Kidney capillary endothelial cell (primary cell): Measurements from ENCODE around the gene OR9Q2.
"Not testable (repeated sequence)": the region's sequence is repeated elsewhere in the genome, so short reads cannot be mapped to it uniquely, and the experiment has no call there.

Experiments used
- DNase-seq: peaks from one replicate; pipeline ENCODE4 v3.0.0-alpha.2; 2018; ENCODE audit warnings: low spot score

Gene OR9Q2, protein sequence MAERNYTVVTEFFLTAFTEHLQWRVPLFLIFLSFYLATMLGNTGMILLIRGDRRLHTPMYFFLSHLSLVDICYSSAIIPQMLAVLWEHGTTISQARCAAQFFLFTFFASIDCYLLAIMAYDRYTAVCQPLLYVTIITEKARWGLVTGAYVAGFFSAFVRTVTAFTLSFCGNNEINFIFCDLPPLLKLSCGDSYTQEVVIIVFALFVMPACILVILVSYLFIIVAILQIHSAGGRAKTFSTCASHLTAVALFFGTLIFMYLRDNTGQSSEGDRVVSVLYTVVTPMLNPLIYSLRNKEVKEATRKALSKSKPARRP

DNA sequence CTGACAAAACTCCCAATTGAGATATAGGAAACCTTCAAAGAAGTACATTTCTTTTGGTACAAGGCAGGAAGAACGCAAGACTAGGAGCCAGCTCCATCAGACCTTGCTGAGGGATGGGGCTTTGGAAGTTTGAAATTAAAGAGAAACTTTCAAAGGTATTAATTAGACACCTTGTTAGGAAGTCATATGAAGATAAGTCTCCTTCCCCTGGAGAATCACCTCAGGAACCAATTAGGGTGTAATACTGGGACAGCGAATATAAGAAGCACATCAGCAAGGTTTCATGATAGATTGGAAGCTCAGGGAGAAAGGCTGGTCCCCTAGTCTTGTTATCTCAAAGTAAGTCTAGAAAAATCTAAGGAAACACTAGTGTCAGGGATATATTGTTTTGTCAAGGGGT is at the start of gene OR9Q2:
Gene OR9Q2 (plus strand): TSS at position 301 of the 400 bp plus-strand sequence. CDS start 1,421 bp downstream, outside the sequence.
- DNase-seq, result no peak

DNA sequence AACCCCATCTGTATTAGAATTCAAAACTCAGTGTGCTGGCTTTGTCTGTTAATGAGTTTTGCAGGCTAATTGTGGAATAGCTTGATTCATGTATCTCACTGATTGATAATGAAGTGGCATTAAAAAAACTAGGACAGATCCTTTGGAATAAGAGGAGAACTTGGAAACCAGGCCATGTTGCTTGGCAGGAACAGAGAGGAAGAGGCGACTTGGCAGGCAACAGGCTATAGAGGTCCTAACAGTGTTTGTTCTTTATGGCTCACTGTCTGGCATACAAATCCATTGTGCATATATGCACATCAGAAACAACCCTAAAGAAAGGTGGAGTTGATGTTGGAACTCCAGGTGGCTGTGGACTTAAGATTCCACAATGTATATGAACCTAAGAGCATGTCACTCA is 46.1 kb upstream of the OR9Q2 start:
- DNase-seq, result no peak

DNA sequence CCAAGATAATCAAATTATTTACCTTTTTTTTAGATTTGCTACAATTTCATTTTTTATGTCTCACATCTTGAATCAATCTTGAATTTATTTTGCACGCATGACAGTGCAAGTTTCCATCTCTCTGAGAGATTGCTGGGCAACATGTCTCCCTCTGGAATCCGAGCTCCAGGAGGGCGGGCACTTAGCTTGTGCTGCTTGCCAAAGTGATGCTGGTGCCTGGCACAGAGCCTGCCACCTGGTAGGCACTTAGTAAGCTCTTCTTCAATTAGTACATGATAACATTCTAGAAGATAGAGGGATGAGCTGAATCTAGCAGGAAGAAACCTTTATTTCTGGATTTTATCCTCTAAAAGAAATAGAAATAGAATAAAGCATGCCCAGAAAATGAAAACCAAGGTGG is 36.1 kb upstream of the OR9Q2 start:
- no peak for DNase-seq

DNA sequence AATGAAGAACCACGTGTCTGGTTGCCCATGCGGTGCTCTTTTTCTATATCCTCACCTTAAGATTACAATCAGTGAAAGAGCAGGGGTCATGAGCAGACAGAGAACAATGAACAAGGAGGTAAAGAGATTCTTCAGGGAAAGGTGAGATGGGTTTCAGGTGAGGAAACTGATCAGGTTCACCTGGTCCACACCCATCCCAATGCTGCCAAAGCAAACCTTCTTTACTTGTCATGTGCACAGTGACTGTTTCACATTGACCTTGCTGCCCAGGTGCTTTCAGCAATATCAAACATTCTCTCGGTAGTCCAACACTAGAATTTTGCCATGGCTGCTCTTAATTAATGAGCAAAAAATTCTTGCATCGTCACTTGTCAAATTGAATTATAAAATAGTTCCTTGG is 24.5 kb upstream of the OR9Q2 start:
- no peak for DNase-seq

DNA sequence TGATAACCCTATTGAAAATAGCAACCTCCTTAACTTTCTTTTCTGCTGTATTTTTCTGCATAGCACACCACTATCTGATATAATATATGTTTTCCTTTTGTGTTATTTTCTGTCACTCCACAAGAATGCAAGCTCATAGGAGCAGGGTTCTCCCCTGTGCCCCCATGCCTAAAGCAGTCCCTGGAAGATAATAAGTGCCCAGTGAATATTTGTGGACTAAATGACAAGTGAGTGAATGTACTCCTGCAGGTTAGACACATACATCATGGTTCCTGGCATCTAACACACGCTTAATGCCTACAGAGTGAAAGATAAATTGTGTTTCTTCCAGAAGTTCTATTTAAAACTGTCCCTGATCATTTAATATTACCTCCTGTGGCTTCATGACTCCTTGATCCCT is 23.9 kb upstream of the OR9Q2 start:
- DNase-seq, result no peak

DNA sequence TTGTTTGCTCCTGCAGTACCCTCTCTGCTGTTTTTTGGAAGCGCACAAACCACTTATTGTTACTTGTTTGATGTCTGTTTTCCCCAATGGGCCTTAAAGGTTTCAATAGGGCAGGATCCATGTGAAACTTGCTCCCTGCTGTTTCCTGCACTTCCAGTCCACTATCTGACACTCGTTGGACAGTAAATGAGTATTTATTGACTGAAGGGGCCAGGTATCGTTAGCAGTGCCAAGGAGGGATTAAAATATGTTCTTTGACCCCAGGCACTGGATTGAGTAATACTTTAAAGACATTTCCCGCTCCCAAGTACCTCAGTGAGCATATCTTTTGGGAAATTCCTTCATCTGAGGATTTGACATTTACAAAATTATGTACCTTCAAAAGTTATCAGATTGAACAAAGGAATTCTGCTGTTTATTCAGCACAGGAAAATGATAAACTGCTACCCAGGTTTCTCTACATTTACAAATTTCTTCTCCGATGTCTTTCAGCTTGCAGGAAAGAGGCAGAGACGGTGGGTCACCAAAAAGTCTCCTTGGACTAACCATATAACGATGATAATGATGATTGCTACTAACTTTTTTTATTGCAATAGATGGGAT is 23.3 kb upstream of the OR9Q2 start:
- no peak for DNase-seq

DNA sequence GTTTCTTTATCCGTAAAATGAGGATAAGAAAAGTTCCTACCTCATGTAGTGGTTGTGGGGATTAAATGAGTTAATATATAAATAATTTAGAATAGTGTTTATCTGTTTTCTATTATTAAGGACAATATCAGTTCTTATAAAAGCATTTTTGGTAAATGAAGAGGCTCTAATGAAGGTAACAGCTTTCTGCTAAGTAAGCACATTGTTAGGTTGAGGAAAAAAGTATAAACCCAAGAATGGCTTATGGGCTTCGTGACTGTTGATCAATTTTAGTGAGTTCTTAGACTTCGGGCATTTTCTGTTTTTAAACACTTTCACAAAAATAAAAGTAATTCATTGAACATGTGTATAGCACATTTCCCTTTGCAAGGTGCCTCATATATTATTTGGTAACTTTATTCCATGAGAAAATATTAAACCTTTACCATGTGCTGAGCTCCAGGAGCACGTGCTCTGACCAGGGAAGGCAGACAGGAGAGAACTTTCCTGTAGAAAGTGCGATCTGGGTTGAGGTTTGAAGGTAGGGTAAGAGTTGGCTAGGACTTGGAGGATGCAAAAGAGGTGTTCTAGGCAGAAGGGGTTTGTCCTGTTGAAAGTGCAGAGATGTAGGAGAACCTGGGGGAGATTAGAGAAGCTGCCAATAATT is 11.3 kb upstream of the OR9Q2 start:
- no peak for DNase-seq

DNA sequence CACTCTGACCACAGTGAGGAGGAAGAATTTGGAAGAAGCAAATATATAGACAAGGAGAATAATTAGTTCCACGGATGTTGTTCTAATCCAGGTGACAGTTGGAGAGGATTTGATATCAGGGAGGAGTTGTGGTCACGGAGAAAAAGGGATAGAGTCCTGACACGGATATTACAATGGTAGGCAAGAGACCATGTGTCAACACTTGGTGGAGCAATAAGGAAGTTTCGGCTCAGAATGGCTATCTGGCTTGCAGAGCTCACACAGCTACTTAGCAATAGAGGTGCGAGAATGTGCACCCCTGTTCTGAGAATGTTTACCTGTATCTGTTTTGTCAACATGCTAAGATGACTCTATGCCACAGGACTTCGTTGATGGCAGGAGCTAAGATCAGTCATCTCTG is 10.4 kb upstream of the OR9Q2 start:
- no peak for DNase-seq

DNA sequence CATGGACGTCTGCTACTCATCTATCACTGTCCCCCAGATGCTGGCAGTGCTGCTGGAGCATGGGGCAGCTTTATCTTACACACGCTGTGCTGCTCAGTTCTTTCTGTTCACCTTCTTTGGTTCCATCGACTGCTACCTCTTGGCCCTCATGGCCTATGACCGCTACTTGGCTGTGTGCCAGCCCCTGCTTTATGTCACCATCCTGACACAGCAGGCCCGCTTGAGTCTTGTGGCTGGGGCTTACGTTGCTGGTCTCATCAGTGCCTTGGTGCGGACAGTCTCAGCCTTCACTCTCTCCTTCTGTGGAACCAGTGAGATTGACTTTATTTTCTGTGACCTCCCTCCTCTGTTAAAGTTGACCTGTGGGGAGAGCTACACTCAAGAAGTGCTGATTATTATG is 9.2 kb upstream of the OR9Q2 start:
- DNase-seq, result no peak

DNA sequence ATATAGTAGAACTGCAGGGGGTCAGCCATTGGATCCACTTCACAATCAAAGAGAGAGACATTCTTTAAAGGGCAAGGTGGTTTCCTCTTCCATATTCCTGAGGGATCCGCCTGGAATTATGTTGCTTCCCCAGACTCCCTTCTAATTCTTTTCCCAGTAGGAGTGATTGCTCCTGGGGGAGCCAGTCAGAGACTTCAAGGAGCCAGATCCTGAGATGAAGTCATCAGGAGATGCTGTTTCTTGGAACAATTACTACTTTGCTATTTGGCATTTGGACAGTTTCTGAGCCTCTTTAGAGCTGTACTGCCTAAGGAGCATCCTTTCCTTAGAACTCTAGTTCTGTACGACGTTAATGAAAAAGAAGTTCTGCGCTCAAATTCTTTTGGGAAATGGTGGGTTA is 1.9 kb upstream of the OR9Q2 start:
- DNase-seq, result no peak

DNA sequence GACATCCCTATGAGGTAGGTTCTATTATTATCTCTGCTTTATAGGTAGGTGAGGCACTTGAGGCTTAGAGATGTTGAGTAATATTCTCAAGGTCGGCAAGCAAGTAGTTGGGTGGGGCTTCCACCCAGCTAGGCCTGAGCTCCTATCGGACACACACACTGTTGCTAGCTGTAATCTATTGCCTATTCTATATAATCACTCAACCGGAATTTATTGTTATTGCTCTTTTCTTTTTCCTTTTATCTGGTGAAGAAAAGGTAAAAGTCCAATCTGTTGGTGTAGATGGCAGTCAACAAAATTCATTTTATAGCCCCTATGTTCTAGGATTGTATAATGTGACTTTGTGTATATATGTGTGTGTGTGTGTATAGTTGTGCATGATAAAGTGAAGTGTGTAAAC is 3.4 kb downstream of the OR9Q2 start:
- no peak for DNase-seq

DNA sequence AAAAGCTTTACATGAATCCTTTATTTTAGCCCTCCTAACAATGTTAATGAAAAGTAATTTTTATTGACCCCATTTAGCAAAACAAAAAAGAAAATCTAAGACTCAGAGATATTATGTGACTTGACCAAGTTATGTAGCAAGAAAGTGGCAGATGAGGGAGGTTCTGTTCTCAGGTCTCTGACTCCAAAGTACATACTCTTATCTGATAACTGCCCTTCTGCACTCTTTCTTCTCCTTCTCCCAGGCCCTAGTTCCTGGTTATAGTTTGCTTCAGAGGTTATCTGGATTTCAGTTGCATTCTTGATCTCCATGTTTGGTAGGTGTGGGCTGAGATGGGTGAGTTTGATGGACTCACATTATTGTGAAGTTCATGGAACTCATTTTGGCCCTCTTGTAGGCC is 4.5 kb downstream of the OR9Q2 start:
- no peak for DNase-seq

DNA sequence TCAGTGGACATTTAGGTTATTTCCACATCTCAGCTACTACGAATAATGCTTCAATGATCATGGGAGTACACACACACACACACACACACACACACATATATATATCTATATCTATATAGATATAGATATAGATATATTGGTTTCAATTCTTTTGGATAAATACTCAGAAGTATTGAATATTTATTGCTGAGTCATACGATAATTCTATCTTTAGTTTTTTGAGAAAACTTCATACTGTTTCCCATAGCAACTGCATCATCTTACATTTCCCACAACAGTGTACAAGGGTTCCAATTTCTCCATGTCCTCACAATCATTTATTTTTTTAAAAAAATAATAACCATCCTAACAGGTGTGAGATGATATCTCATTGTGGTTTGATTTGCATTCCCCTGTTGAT is 7.1 kb downstream of the OR9Q2 start:
- DNase-seq, result no peak

DNA sequence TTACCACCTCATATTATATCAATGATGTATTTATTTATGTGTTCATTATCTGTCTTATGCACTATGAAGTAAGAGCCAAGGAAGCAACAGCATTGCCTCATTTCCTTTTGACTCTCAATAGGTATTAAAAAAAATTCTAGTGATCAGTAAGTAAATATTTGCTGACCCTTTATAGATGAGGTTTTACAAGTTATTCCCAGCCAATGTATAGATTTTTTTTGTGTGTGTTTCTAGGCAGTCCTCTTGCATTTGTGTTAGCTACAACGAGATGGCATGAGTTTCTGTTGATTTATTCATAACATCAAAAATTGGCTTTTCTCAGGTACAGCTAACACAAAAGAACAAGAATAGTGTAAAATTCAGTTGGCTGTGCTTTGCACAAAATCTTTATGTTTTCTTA is 10.4 kb downstream of the OR9Q2 start:
- DNase-seq, result no peak

DNA sequence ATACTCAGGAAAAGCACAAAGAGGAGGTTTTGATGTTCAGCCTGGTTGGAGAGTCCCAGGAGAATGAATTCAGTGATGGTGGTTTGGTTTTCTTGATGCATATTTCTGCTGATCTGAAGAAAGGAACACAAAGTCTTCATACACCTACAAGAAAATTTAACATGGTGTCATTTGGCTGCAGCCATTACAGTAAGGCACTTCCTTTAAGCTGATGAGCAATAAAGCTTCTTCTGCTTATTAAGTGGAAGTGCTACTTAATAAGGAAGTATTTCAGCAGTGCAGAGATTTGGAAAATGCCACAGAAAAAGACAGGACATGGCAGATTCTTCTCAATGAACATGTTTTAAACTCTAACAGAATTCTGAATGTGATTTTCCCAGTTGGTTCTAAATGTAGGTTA is 15.2 kb downstream of the OR9Q2 start, which contains the start of gene OR1S2:
Gene OR1S2 (minus strand): TSS at position 101 of the 400 bp plus-strand sequence. CDS start 0 bp downstream, at position 101.
- DNase-seq, result no peak

DNA sequence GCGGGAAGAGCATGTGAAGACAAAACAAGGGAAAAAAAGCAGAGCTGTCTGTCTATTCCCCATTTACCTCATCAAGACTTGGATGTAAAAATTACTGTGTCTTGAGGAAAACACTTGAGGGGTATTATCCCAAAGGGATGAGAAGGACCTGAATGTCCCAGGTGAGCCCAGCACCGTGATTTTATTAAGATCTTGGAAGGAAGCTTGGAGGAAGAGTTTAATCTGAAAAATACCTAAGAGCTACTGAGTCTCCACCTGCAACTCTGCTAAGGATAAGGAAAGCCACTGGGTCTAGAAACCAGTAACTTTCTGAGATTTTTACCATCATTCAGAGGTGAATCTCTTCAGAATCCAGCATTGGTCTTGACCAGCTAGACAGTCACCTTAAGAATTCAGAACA is 23.6 kb downstream of the OR9Q2 start, which contains the start of gene OR1S1:
Gene OR1S1 (plus strand): TSS at position 301 of the 400 bp plus-strand sequence.
- not testable (repeated sequence) for DNase-seq

DNA sequence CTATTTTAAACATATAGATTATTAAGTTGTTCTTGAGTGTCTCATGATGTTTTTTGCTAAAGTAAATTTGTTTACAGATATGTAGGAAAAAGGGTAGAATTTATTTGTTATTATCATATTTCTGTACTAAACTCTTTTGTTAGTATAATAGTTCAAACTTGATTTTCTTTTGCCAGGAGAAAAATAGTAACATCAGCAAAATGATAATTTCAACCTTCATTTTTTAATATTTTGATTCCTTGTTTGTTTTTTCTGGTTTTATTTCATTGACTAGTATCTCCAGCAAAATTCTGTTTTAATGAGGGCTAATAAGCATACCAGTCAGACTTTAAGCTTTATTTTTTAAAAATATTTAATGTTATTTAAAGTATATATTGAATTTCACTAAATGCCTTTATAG is 27.6 kb downstream of the OR9Q2 start:
- DNase-seq, result no peak

DNA sequence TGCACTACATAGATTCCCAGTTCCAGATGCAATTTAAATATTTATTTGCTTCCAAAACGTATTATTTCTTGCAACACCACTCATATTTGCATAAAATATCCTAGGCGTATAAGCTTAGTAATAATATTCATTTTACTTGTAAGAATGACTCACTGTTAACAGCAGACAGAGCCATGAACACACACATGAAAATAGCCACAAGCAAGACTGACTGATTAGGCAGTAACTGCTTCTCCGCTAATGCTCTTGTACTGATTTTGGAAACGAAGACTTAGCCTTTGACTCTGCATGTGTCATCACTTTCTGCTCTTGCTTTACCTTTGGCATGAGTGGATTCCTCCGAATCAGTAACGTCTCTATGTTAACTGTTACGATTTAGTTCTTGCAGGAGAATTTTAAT is 33.9 kb downstream of the OR9Q2 start:
- no peak for DNase-seq

DNA sequence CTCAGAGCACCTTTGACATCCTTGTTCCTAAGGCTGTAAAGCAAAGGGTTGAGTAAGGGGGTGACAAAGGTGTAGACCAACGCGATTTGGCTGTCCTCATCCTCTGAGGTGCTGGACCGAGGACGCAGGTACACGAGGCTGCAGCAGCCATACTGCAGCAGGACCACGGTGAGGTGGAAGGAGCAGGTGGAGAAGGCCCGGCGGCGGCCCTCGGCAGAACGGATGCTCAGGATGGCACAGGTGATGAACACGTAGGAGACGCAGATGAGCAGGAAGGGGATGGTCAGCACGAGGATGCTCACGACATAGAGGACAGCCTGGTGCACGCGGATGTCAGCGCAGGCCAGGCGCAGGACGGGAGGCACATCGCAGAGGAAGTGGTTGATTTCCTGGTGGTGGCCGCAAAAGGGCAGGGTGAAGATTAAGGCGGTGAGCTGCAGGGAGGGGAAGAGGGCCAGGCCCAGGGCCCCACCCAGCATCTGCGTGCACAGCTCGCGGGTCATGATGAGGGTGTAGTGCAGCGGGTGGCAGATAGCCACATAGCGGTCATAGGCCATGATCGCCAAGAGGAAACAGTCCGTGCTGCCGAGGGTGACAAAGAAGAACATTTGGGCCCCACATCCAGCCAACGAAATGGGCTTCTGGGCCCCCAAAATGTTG is 39.2 kb downstream of the OR9Q2 start:
- DNase-seq, result no peak
